H1 (cell line): Measurements from ENCODE around the gene TRAF5. TPM values are rescaled to one million over a fixed set of nuclear protein-coding genes. Genes with fewer than 3 reads are reported as not detected.
"Not testable (repeated sequence)": the region's sequence is repeated elsewhere in the genome, so short reads cannot be mapped to it uniquely, and the experiment has no call there.

Experiments
- CTCF ChIA-PET: fragments of 300-600 bp; sonication (Branson Sonifier 250); formaldehyde crosslinking; loops from one replicate; lab custom pipeline; 2021; ENCODE audit not compliant: partially characterized antibody; lab: Charles Lee
- POLR2A ChIA-PET: fragments of 300-600 bp; sonication (Branson Sonifier 250); formaldehyde crosslinking; loops from one replicate; lab custom pipeline; 2021; ENCODE audit warnings: inconsistent platforms; ENCODE audit not compliant: partially characterized antibody; lab: Charles Lee
- DNase-seq, 2 experiments: peaks; one replicate each; pipeline versions ENCODE4 v3.0.0 to v3.0.0-alpha.2; 2010 to 2022; ENCODE audit warnings: low spot score in 2 of 2, low read depth in 1 of 2, mixed read lengths in 1 of 2
- FAIRE-seq: peaks from 2 replicates; lab custom pipeline; 2011; peaks lifted over from hg19 to GRCh38; lab: Jason Lieb, UNC
- H2AFZ ChIP-seq: 2 replicates; pipeline ENCODE4 v1.8.1; 2012; ENCODE audit warnings: low read length, inconsistent platforms
- H2AK5ac ChIP-seq: 2 replicates; pipeline ENCODE4 v1.6.1; 2013; ENCODE audit warnings: low read depth, low read length
- H2BK120ac ChIP-seq: replicated peaks from 2 replicates; pipeline ENCODE3; 2013; ENCODE audit warnings: low read depth, low read length, inconsistent platforms
- H2BK12ac ChIP-seq: 2 replicates; pipeline ENCODE4 v1.6.1; 2013; ENCODE audit warnings: low read depth, low read length
- H2BK15ac ChIP-seq: 2 replicates; pipeline ENCODE4 v1.6.1; 2013; ENCODE audit warnings: low read length
- H2BK20ac ChIP-seq: 2 replicates; pipeline ENCODE4 v1.6.1; 2013; ENCODE audit warnings: low read length
- H2BK5ac ChIP-seq: 2 replicates; pipeline ENCODE4 v1.6.1; 2013; ENCODE audit warnings: low read depth, low read length
- H3K14ac ChIP-seq: 2 replicates; pipeline ENCODE4 v1.6.1; 2013; ENCODE audit warnings: inconsistent platforms; ENCODE audit not compliant: insufficient read length
- H3K18ac ChIP-seq: 2 replicates; pipeline ENCODE4 v1.6.1; 2013; ENCODE audit warnings: low read length; ENCODE audit errors: extremely low read depth
- H3K23ac ChIP-seq: 2 replicates; pipeline ENCODE4 v1.6.1; 2013; ENCODE audit warnings: inconsistent platforms; ENCODE audit not compliant: insufficient read length
- H3K23me2 ChIP-seq: 2 replicates; pipeline ENCODE4 v1.6.1; 2013; ENCODE audit warnings: low read depth, low read length
- H3K27ac ChIP-seq: 2 replicates; pipeline ENCODE4 v1.6.1; 2011; ENCODE audit warnings: low read depth, low read length, inconsistent platforms
- H3K27me3 ChIP-seq, 4 experiments: replicated peaks in 1 of 4; 1 replicate in 1 of 4; 2 replicates in 3 of 4; pipeline versions ENCODE4 v1.6.1 to v1.8.1; 2011 to 2013; ENCODE audit warnings: low read length in 3 of 4, mild to moderate bottlenecking in 3 of 4, inconsistent platforms in 2 of 4, mixed read lengths in 2 of 4, moderate library complexity in 1 of 4; ENCODE audit not compliant: control insufficient read depth in 3 of 4, insufficient read depth in 3 of 4; ENCODE audit errors: extremely low read depth in 1 of 4
- H3K36me3 ChIP-seq, 4 experiments: 2 replicates each; pipeline versions ENCODE4 v1.6.1 to v1.8.1; 2011 to 2013; ENCODE audit warnings: mild to moderate bottlenecking in 4 of 4, low read length in 3 of 4, moderate library complexity in 2 of 4, control low read depth in 1 of 4, inconsistent platforms in 1 of 4; ENCODE audit not compliant: insufficient read depth in 4 of 4, control insufficient read depth in 2 of 4
- H3K4ac ChIP-seq: replicated peaks from 2 replicates; pipeline ENCODE3; 2013; ENCODE audit warnings: low read length, low read depth, mixed read lengths, inconsistent platforms; ENCODE audit not compliant: insufficient read length
- H3K4me1 ChIP-seq, 4 experiments: replicated peaks in 1 of 4; 1 replicate in 1 of 4; 2 replicates in 3 of 4; pipeline versions ENCODE4 v1.6.1 to v1.8.1; 2011 to 2013; ENCODE audit warnings: low read length in 3 of 4, inconsistent platforms in 2 of 4, mixed read lengths in 1 of 4; ENCODE audit not compliant: insufficient read depth in 4 of 4, control insufficient read depth in 3 of 4
- H3K4me2 ChIP-seq, 2 experiments: 2 replicates each; pipeline versions ENCODE4 v1.6.1 to v1.8.1; 2011 to 2013; ENCODE audit warnings: low read depth in 2 of 2, low read length in 2 of 2, control low read depth in 1 of 2, inconsistent platforms in 1 of 2, mild to moderate bottlenecking in 1 of 2; ENCODE audit not compliant: insufficient read depth in 1 of 2
- H3K4me3 ChIP-seq, 4 experiments: fragments of 200-600, 300-600 bp in 1 of 4; sonication (generic), shearing (Covaris generic), sonication (Bioruptor Twin) in 1 of 4; 2 replicates each; pipeline versions ENCODE4 v1.5.1 to v1.8.1; 2011 to 2016; ENCODE audit warnings: low read length in 4 of 4, low read depth in 3 of 4, control low read depth in 2 of 4, inconsistent platforms in 2 of 4, mild to moderate bottlenecking in 2 of 4, mixed read lengths in 1 of 4, moderate library complexity in 1 of 4; ENCODE audit not compliant: insufficient read depth in 2 of 4; ENCODE audit errors: extremely low read depth in 1 of 4
- H3K56ac ChIP-seq: replicated peaks from 2 replicates; pipeline ENCODE3; 2013; ENCODE audit warnings: low read depth, mild to moderate bottlenecking, mixed read lengths, low read length, inconsistent platforms; ENCODE audit not compliant: insufficient read length
- H3K79me1 ChIP-seq: 2 replicates; pipeline ENCODE4 v1.6.1; 2013; ENCODE audit warnings: low read depth, low read length, control low read depth
- H3K79me2 ChIP-seq, 2 experiments: 2 replicates each; pipeline versions ENCODE4 v1.6.1 to v1.8.1; 2012 to 2013; ENCODE audit warnings: low read length in 2 of 2, mild to moderate bottlenecking in 2 of 2, inconsistent platforms in 1 of 2; ENCODE audit not compliant: insufficient read depth in 2 of 2, control insufficient read depth in 1 of 2
- H3K9ac ChIP-seq, 4 experiments: replicated peaks in 1 of 4; 1 replicate in 1 of 4; 2 replicates in 3 of 4; pipeline versions ENCODE4 v1.6.1 to v1.8.1; 2011 to 2013; ENCODE audit warnings: low read depth in 3 of 4, low read length in 3 of 4, control low read depth in 2 of 4, mild to moderate bottlenecking in 2 of 4, moderate library complexity in 2 of 4, inconsistent platforms in 1 of 4; ENCODE audit errors: extremely low read depth in 1 of 4
- H3K9me3 ChIP-seq, 2 experiments: 2 replicates each; pipeline versions ENCODE4 v1.6.1 to v1.8.1; 2012 to 2013; ENCODE audit warnings: mild to moderate bottlenecking in 2 of 2, moderate library complexity in 2 of 2, control low read depth in 1 of 2, inconsistent platforms in 1 of 2, low read depth in 1 of 2, low read length in 1 of 2, mixed read lengths in 1 of 2; ENCODE audit not compliant: insufficient read depth in 2 of 2
- H4K20me1 ChIP-seq, 2 experiments: replicated peaks in 1 of 2; 2 replicates each; pipeline versions ENCODE3 to v1.8.1; 2011 to 2013; ENCODE audit warnings: inconsistent platforms in 2 of 2, low read length in 2 of 2, mild to moderate bottlenecking in 1 of 2; ENCODE audit not compliant: insufficient read depth in 2 of 2, control insufficient read depth in 1 of 2
- H4K5ac ChIP-seq: 2 replicates; pipeline ENCODE4 v1.6.1; 2013; ENCODE audit warnings: low read length, low read depth, mixed read lengths, inconsistent platforms; ENCODE audit not compliant: insufficient read length
- H4K8ac ChIP-seq: 2 replicates; pipeline ENCODE4 v1.8.0; 2013; ENCODE audit warnings: mild to moderate bottlenecking, moderate library complexity, low read length, inconsistent platforms; ENCODE audit not compliant: insufficient read depth; ENCODE audit errors: extremely low read depth
- H4K91ac ChIP-seq: replicated peaks from 2 replicates; pipeline ENCODE3; 2013; ENCODE audit warnings: low read length, mixed read lengths, inconsistent platforms; ENCODE audit not compliant: insufficient read length
- ASH2L ChIP-seq: fragments of 200-600, 300-600 bp; sonication (generic); IDR thresholded peaks from one replicate; pipeline ENCODE4 v1.7.1; 2017; ENCODE audit warnings: low read length
- MAFK ChIP-seq: IDR thresholded peaks from 2 replicates; pipeline ENCODE4 v1.6.1; 2012; ENCODE audit warnings: low read depth, mild to moderate bottlenecking, improper control_type of control experiment, low read length
- POLR2A ChIP-seq, 2 experiments: IDR thresholded peaks; 1 replicate in 1 of 2; 2 replicates in 1 of 2; pipeline ENCODE4 v1.6.1; 2011; ENCODE audit warnings: low read depth in 2 of 2, low read length in 2 of 2, mild to moderate bottlenecking in 2 of 2; ENCODE audit errors: control extremely low read depth in 1 of 2
- POU5F1 ChIP-seq: IDR thresholded peaks from 2 replicates; pipeline ENCODE4 v1.6.1; 2011; ENCODE audit warnings: low read depth, mild to moderate bottlenecking, low read length, moderate library complexity
- RBBP5 ChIP-seq: IDR thresholded peaks from 2 replicates; pipeline ENCODE4 v1.7.1; 2012; ENCODE audit warnings: low read depth, mild to moderate bottlenecking, inconsistent platforms, low read length, moderate library complexity, borderline replicate concordance
- SP1 ChIP-seq: IDR thresholded peaks from 2 replicates; pipeline ENCODE4 v1.6.1; 2011; ENCODE audit warnings: low read depth, low read length
- TAF1 ChIP-seq: IDR thresholded peaks from 2 replicates; pipeline ENCODE4 v1.6.1; 2011; ENCODE audit warnings: mild to moderate bottlenecking, low read depth, low read length
- WGBS, 2 experiments: shearing (Covaris generic) in 1 of 2; methylation state at CpG; one replicate each; pipeline versions ENCODE4 v1.1.6 to v1.1.7; 2013 to 2015; ENCODE audit warnings: low lambda C conversion rate in 2 of 2, mixed read lengths in 2 of 2, inconsistent platforms in 1 of 2, low coverage in 1 of 2, missing lambda C conversion rate in 1 of 2; ENCODE audit not compliant: insufficient replicate concordance in 2 of 2, insufficient coverage in 1 of 2, insufficient read length in 1 of 2; ENCODE audit errors: extremely low coverage in 1 of 2, missing lambda C conversion rate in 1 of 2; 5-methylcytosine and 5-hydroxymethylcytosine counted together
- polyA plus RNA-seq, 7 experiments: library from polyadenylated mRNA; depleted of rRNA in 3 of 7; stranded (reverse) in 5 of 7; unstranded in 2 of 7; fragments of >200 nt in 5 of 7; fragments of 200-250 nt in 2 of 7; gene quantifications; 1 replicate in 5 of 7; 2 replicates in 1 of 7; 4 replicates in 1 of 7; pipeline versions ENCODE4 v1.2.1 to v1.2.3, GENCODE V29; 2011 to 2013; ENCODE audit warnings: missing spikeins in 2 of 7, mixed read lengths in 2 of 7
- total RNA-seq: library from RNA; stranded (reverse); fragmentation: NEBNext Ultra II Directional; extraction: Animal tissue kit (Norgen Biotek cat#: 25700); gene quantifications from 2 replicates; pipeline ENCODE4 v1.2.1, GENCODE V29; 2021

TRAF5 gene
- total and polyA plus RNA-seq, 2 of the 8 experiments (the other 6 are each of a cell fraction or from before 2014, with no cell fraction given), result 13.0 to 17.1 TPM

GRCh38 chr1:211399851-211400393 is 73.3 kb downstream of the TRAF5 start:
- Histone ChIP-seq H3K4me2 (peak overlapping the region; percentile 62 to 92), H3K9ac (peak overlapping the region in 3 of 4 experiments; percentile 7 to 34 (median 23); a peak in 3 of 7 replicates), H2BK20ac (peak overlapping the region; percentile 95), H3K27ac (peak overlapping the region; percentile 80), H3K79me2 (peaks cover 0 to 14% of the 10 kb centered on the region in 2 experiments; a peak in 2 of 4 replicates), H4K5ac (peak overlapping the region; percentile 48), H3K4me3 (peak overlapping the region; percentile 20 to 53 (median 36); a peak in 6 of 8 replicates), H2BK12ac (0 out of 2 replicates have a peak overlapping the region, but pooled peaks have one; percentile 92), H2BK5ac (peak overlapping the region; percentile 96; the same call in 1 of the 2 replicates)
- not testable (repeated sequence) for H3K18ac ChIP-seq, H2AFZ ChIP-seq, H3K79me1 ChIP-seq, H4K8ac ChIP-seq, H3K4me1 ChIP-seq, H4K91ac ChIP-seq, H3K23me2 ChIP-seq, H3K4ac ChIP-seq, H3K36me3 ChIP-seq, H3K27me3 ChIP-seq, H3K14ac ChIP-seq, H2BK15ac ChIP-seq, H3K56ac ChIP-seq, H3K23ac ChIP-seq, H2BK120ac ChIP-seq, H4K20me1 ChIP-seq, H3K9me3 ChIP-seq, H2AK5ac ChIP-seq, DNase-seq
- POLR2A ChIA-PET, result interaction anchor here (1.0 to 1.9 kb wide), 6 partner anchors 10 to 141 kb away, joined by 3 to 4 read pairs (median 4); partner anchors contain the start of gene RCOR3
- peak; percentile 96 for FAIRE-seq
- CTCF ChIA-PET, result interaction anchor here (0.7 to 2.6 kb wide), 5 partner anchors 16 to 113 kb away, joined by 3 to 6 read pairs (median 4); no protein-coding TSS in a partner anchor
- TF ChIP-seq POLR2A (IDR thresholded peaks at IDR 0.05; ENCODE audit: control extremely low read depth in 1 of 2, low read depth in 2 of 2, low read length in 2 of 2), result peak in 1 of 2 experiments; percentile 24; a peak in 1 of 3 replicates
- TF ChIP-seq TAF1, result peak; percentile 29; the same call in 1 of the 2 replicates
- peak; percentile 80; the same call in 1 of the 2 replicates for TF ChIP-seq RBBP5
- 0 out of 2 replicates have a peak, but pooled peaks have one; percentile 20 for TF ChIP-seq SP1
- TF ChIP-seq MAFK, result peak; percentile 3; the same call in 1 of the 2 replicates
- TF ChIP-seq POU5F1, result 0 out of 2 replicates have a peak, but pooled peaks have one; percentile 6
- TF ChIP-seq ASH2L, result peak; percentile 95
- WGBS, 2 experiments, result 2% methylated on average over 13 of the region's 13 CpGs; no CpG with 5 or more reads in 1 of the 2 experiments
